ENCODE results near the gene OR10A7. TPM values are rescaled to one million over a fixed set of nuclear protein-coding genes. Genes with fewer than 3 reads are reported as not detected.

Gene OR10A7
- total RNA-seq, 4 donors from 2014 or later, result not detected

DNA sequence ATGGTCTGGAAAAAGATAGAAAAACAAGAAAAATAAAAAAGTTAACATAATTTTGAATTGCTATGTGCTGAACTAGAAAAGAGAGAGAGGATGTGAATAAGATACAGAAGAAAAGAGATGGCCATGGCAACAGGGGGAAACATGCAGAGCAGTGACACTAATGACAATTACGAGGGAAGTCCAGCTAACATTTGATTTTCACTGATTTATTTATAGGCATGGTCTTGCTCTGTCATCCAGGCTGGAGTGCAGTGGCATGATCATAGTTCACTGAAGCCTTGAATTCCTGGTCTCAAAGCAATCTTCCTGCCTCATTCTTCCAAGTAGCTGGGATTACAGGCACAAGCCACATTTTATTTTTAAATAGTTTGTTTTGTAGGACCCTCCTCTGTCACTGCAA lies 25.3 kb downstream of the OR10A7 start:
- H3K4me1 ChIP-seq, result no peaks in the 10 kb centered on the region
- no peak overlapping the region for H3K4me3 ChIP-seq
- 52% methylated on average over 1 of the region's 1 CpG for WGBS
- no peaks in the 10 kb centered on the region for H3K9me3 ChIP-seq
- no peak overlapping the region for H3K27ac ChIP-seq (replicated peaks in 1 of 4)
- H3K27me3 ChIP-seq, result no peaks in the 10 kb centered on the region
- TF ChIP-seq POLR2A (IDR thresholded peaks at IDR 0.05; ENCODE audit: low read depth) (no peak), POLR2AphosphoS5 (IDR thresholded peaks at IDR 0.05) (no peak), EP300 (IDR thresholded peaks at IDR 0.05) (no peak)
- TF ChIP-seq, protein P1, sequence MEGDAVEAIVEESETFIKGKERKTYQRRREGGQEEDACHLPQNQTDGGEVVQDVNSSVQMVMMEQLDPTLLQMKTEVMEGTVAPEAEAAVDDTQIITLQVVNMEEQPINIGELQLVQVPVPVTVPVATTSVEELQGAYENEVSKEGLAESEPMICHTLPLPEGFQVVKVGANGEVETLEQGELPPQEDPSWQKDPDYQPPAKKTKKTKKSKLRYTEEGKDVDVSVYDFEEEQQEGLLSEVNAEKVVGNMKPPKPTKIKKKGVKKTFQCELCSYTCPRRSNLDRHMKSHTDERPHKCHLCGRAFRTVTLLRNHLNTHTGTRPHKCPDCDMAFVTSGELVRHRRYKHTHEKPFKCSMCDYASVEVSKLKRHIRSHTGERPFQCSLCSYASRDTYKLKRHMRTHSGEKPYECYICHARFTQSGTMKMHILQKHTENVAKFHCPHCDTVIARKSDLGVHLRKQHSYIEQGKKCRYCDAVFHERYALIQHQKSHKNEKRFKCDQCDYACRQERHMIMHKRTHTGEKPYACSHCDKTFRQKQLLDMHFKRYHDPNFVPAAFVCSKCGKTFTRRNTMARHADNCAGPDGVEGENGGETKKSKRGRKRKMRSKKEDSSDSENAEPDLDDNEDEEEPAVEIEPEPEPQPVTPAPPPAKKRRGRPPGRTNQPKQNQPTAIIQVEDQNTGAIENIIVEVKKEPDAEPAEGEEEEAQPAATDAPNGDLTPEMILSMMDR (IDR thresholded peaks at IDR 0.05), result no peak
- intact Hi-C loops (cut with DNase I), result no loop called here
- DNase-seq (ENCODE audit: extremely low spot score), result no peak
- no peaks in the 10 kb centered on the region for H3K36me3 ChIP-seq

DNA sequence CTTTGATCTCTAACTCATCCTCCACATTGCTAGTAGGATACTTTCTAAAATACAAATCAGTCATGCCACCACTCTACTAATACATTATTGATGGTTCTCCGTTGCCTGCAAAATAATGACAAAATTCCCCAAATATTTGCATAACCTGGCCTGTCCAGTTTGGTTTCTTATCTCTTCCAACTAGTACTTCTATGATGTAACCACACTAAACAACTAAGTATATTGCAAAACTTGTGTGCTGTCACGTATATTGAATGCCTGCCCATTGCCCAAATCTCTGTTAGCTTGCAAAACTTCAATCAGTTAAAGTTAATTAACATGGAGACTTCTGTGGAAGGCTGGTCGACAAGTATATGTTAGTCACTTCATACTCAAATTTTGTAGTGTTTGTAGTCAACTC lies 30.1 kb downstream of the OR10A7 start:
- H3K4me3 ChIP-seq, result no peak overlapping the region
- no peaks in the 10 kb centered on the region for H3K9me3 ChIP-seq
- no peaks in the 10 kb centered on the region for H3K4me1 ChIP-seq
- 68% methylated on average over 3 of the region's 3 CpGs for WGBS
- intact Hi-C loops (cut with DNase I), result no loop called here
- no peaks in the 10 kb centered on the region for H3K36me3 ChIP-seq
- no peak for DNase-seq (ENCODE audit: extremely low spot score)
- no peaks in the 10 kb centered on the region for H3K27me3 ChIP-seq
- TF ChIP-seq EP300 (IDR thresholded peaks at IDR 0.05), result no peak
- H3K27ac ChIP-seq (replicated peaks in 1 of 4), result no peak overlapping the region

DNA sequence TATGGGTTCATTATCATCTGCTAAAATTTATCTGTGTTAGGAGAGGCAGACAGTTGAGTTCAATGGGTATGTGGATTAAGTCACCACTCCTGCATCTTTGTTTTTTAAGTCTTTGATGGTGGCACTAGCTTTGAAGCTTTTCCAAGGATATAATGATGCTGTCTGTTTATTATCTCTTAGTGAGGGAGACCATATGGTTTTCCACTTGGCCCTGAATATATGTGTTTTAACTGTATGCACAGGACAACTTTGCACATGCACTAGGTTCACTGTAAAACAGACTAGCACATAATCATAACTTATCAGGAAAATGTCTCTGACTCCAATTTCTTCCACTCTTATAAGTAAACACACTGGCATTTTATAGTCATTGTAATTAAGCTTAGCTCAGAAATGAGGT lies 32.5 kb downstream of the OR10A7 start:
- Histone ChIP-seq H3K27ac (replicated peaks in 1 of 4) (no peak overlapping the region), H3K9me3 (no peaks in the 10 kb centered on the region), H3K4me1 (no peaks in the 10 kb centered on the region), H3K36me3 (no peaks in the 10 kb centered on the region), H3K27me3 (no peaks in the 10 kb centered on the region), H3K4me3 (no peak overlapping the region)
- DNase-seq (ENCODE audit: extremely low spot score), result no peak
- TF ChIP-seq POLR2AphosphoS5 (IDR thresholded peaks at IDR 0.05), result no peak
- TF ChIP-seq, protein P1 (IDR thresholded peaks at IDR 0.05), result no peak
- TF ChIP-seq EP300 (IDR thresholded peaks at IDR 0.05), result no peak
- TF ChIP-seq POLR2A (IDR thresholded peaks at IDR 0.05; ENCODE audit: low read depth), result no peak
- intact Hi-C loops (cut with DNase I), result no loop called here

DNA sequence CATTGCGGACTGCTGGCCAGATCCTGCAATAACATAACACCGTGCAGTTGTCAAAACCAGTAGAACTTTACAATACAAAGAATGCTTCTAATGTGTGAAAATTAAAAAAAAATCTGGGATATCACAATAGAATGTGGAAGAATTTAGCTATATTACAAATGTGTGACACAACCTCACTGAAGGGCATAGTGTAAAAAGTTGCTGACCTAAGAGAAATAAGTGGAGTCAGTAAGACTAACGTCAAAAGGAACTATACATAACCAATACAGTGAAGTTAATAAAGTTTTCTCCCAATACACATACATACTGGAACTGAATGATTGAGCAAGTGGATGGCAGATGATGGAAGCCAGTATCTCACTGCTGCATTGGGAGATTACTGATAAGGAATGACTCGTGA lies 36.0 kb downstream of the OR10A7 start:
- Histone ChIP-seq H3K27me3 (no peaks in the 10 kb centered on the region), H3K4me3 (no peak overlapping the region), H3K36me3 (no peaks in the 10 kb centered on the region), H3K9me3 (no peaks in the 10 kb centered on the region), H3K27ac (replicated peaks in 1 of 4) (no peak overlapping the region), H3K4me1 (no peaks in the 10 kb centered on the region)
- TF ChIP-seq, protein P1 (IDR thresholded peaks at IDR 0.05), result no peak
- TF ChIP-seq POLR2A (IDR thresholded peaks at IDR 0.05; ENCODE audit: low read depth), result no peak
- no peak for TF ChIP-seq POLR2AphosphoS5 (IDR thresholded peaks at IDR 0.05)
- no peak for TF ChIP-seq EP300 (IDR thresholded peaks at IDR 0.05)
- DNase-seq (ENCODE audit: extremely low spot score), result no peak
- WGBS, result 84% methylated on average over 4 of the region's 4 CpGs
- intact Hi-C loops (cut with DNase I), result no loop called here

DNA sequence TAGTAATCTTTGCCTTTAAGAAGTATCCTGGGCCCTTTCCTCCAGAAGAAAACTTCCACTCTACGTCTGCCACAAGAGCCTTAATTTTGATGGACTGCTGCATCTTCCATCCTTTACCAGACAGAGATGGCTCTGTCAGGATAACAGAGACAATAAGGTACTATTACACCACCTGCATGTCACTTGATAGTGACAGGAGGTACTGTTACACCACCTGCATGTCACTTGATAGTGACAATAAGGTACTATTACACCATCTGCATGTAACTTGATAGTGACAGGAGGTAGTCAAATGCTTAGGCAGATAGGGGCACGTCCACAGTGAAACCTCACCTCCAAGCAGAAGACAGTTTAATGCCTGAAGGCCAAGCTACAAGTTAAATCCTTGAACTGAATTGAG lies 37.5 kb downstream of the OR10A7 start:
- H3K4me1 ChIP-seq, result no peaks in the 10 kb centered on the region
- no peak for DNase-seq (ENCODE audit: extremely low spot score)
- no peaks in the 10 kb centered on the region for H3K9me3 ChIP-seq
- TF ChIP-seq EP300 (IDR thresholded peaks at IDR 0.05) (no peak), POLR2A (IDR thresholded peaks at IDR 0.05; ENCODE audit: low read depth) (no peak), POLR2AphosphoS5 (IDR thresholded peaks at IDR 0.05) (no peak)
- TF ChIP-seq, protein P1 (IDR thresholded peaks at IDR 0.05), result no peak
- H3K4me3 ChIP-seq, result no peak overlapping the region
- intact Hi-C loops (cut with DNase I), result no loop called here
- no peak overlapping the region for H3K27ac ChIP-seq (replicated peaks in 1 of 4)
- H3K36me3 ChIP-seq, result no peaks in the 10 kb centered on the region
- 73% methylated on average over 2 of the region's 2 CpGs for WGBS
- no peaks in the 10 kb centered on the region for H3K27me3 ChIP-seq

Other genes starting within 250 kb of the OR10A7 start
- gene TESPA1, start 236.3 kb upstream of the OR10A7 start, total RNA-seq, result 1 to 10 TPM; 1.1 to 4.6 (median 2.6) TPM
- gene NEUROD4, start 201.1 kb upstream of the OR10A7 start, total RNA-seq, result not detected
- gene OR9K2, start 94.6 kb upstream of the OR10A7 start, total RNA-seq, result not detected
- gene OR6C74, start 23.6 kb downstream of the OR10A7 start, total RNA-seq, result not detected
- gene OR6C6, start 75.5 kb downstream of the OR10A7 start, total RNA-seq, result not detected
- gene OR6C1, start 93.3 kb downstream of the OR10A7 start, total RNA-seq, result not detected
- gene OR6C3, start 109.7 kb downstream of the OR10A7 start, total RNA-seq, result not detected
- gene OR6C75, start 141.9 kb downstream of the OR10A7 start, total RNA-seq, result not detected
- not detected for gene OR6C65, start 179.5 kb downstream of the OR10A7 start, total RNA-seq
- not detected for gene OR6C76, start 205.2 kb downstream of the OR10A7 start, total RNA-seq
- not detected for gene OR6C2, start 223.1 kb downstream of the OR10A7 start, total RNA-seq
- gene OR6C70, start 249.1 kb downstream of the OR10A7 start, total RNA-seq, result not detected